HEK293T (cell line): ENCODE results near the gene THSD8.

Experiments used
- CTCF ChIA-PET: fragments of 350-600 bp; formaldehyde crosslinking; extraction: SDS; loops from one replicate; lab custom pipeline; 2021; ENCODE audit warnings: antibody characterized with exemption, inconsistent platforms; lab: Yijun Ruan, JAX
- POLR2A ChIA-PET: fragments of 350-600 bp; formaldehyde crosslinking; extraction: SDS; loops from one replicate; lab custom pipeline; 2020; ENCODE audit warnings: antibody characterized with exemption, inconsistent platforms; lab: Yijun Ruan, JAX
- DNase-seq: peaks from one replicate; pipeline ENCODE4 v3.0.0; 2012; ENCODE audit warnings: mixed read lengths; ENCODE audit errors: extremely low spot score
- ARNT ChIP-seq: fragments of 450-650 bp; IDR thresholded peaks from 2 replicates; pipeline ENCODE4 v1.6.1; 2017; ENCODE audit warnings: mild to moderate bottlenecking
- BHLHE40 ChIP-seq: fragments of 450-650 bp; IDR thresholded peaks from 2 replicates; pipeline ENCODE4 v1.6.1; 2016; ENCODE audit warnings: mild to moderate bottlenecking, moderate library complexity, borderline replicate concordance
- CTBP1 ChIP-seq: fragments of 450-650 bp; IDR thresholded peaks from 2 replicates; pipeline ENCODE4 v1.6.1; 2016; ENCODE audit warnings: borderline replicate concordance
- ELF4 ChIP-seq: fragments of 450-650 bp; IDR thresholded peaks from 2 replicates; pipeline ENCODE4 v1.6.1; 2017; ENCODE audit warnings: antibody characterized with exemption
- FOXA1 ChIP-seq: fragments of 450-650 bp; IDR thresholded peaks from 2 replicates; pipeline ENCODE4 v1.6.1; 2016; ENCODE audit warnings: mild to moderate bottlenecking
- FOXK2 ChIP-seq: fragments of 450-650 bp; IDR thresholded peaks from 2 replicates; pipeline ENCODE4 v1.6.1; 2016; ENCODE audit warnings: mild to moderate bottlenecking
- FOXM1 ChIP-seq: fragments of 450-650 bp; IDR thresholded peaks from 2 replicates; pipeline ENCODE4 v1.6.1; 2017; ENCODE audit warnings: mild to moderate bottlenecking, borderline replicate concordance
- HDGF ChIP-seq: fragments of 450-650 bp; IDR thresholded peaks from 2 replicates; pipeline ENCODE4 v1.6.1; 2017; ENCODE audit warnings: antibody characterized with exemption, borderline replicate concordance
- L3MBTL2 ChIP-seq: fragments of 450-650 bp; conservative IDR thresholded peaks from 2 replicates; pipeline ENCODE4 v1.6.1; 2016; ENCODE audit warnings: mild to moderate bottlenecking
- LEF1 ChIP-seq: fragments of 450-650 bp; IDR thresholded peaks from 2 replicates; pipeline ENCODE4 v1.6.1; 2017; ENCODE audit warnings: mild to moderate bottlenecking, borderline replicate concordance
- NFRKB ChIP-seq: fragments of 450-650 bp; IDR thresholded peaks from 2 replicates; pipeline ENCODE4 v1.6.1; 2016; ENCODE audit warnings: mild to moderate bottlenecking, moderate library complexity
- PKNOX1 ChIP-seq: fragments of 450-650 bp; IDR thresholded peaks from 2 replicates; pipeline ENCODE4 v1.6.1; 2016
- SP1 ChIP-seq: fragments of 450-650 bp; IDR thresholded peaks from 2 replicates; pipeline ENCODE4 v1.6.1; 2017
- SUZ12 ChIP-seq: fragments of 450-650 bp; IDR thresholded peaks from 2 replicates; pipeline ENCODE4 v1.6.1; 2016; ENCODE audit warnings: mild to moderate bottlenecking
- TARDBP ChIP-seq: fragments of 450-650 bp; IDR thresholded peaks from 2 replicates; pipeline ENCODE4 v1.6.1; 2016
- ZNF384 ChIP-seq: fragments of 450-650 bp; IDR thresholded peaks from 2 replicates; pipeline ENCODE4 v1.6.1; 2016

THSD8 gene

GRCh38 chr19:12833418-12833737, 31.5 kb downstream of the THSD8 start:
- ChIA-PET POLR2A (no interaction called here), CTCF (no interaction called here)
- no peak for TF ChIP-seq SUZ12
- TF ChIP-seq ARNT: no peak
- no peak for TF ChIP-seq TARDBP
- TF ChIP-seq FOXA1: no peak
- TF ChIP-seq FOXK2: no peak
- TF ChIP-seq LEF1: no peak
- no peak for TF ChIP-seq HDGF
- TF ChIP-seq NFRKB: no peak
- TF ChIP-seq ELF4: no peak
- DNase-seq: no peak

- POLR2A ChIA-PET: interaction anchor here (0.5 to 1.2 kb wide), 4 partner anchors 8 to 319 kb away, joined by 3 to 4 read pairs (median 3); partner anchors contain the start of genes RAD23A and RNASEH2A
- CTCF ChIA-PET: interaction anchor here (1.1 to 1.2 kb wide), 2 partner anchors 13 to 14 kb away, joined by 3 to 5 read pairs; no protein-coding TSS in a partner anchor
- TF ChIP-seq ELF4 (no peak), NFRKB (no peak), SP1 (no peak), SUZ12 (no peak), CTBP1 (no peak), FOXM1 (no peak), LEF1 (no peak), ARNT (no peak), ZNF384 (no peak), HDGF (no peak), TARDBP (no peak), FOXA1 (no peak), PKNOX1 (no peak), FOXK2 (no peak), L3MBTL2 (no peak)
- peak; percentile 70 for DNase-seq
Observed at GRCh38 chr19:12833738-12834565, 32.1 kb downstream of the THSD8 start.

- DNase-seq: no peak
- ChIA-PET CTCF (interaction anchor here (1.1 to 1.2 kb wide), 2 partner anchors 12 to 13 kb away, joined by 3 to 5 read pairs; no protein-coding TSS in a partner anchor), POLR2A (interaction anchor here (0.5 to 1.2 kb wide), 4 partner anchors 9 to 318 kb away, joined by 3 to 4 read pairs (median 3); partner anchors contain the start of genes RAD23A and RNASEH2A)
- no peak for TF ChIP-seq TARDBP
- TF ChIP-seq FOXK2: no peak
- TF ChIP-seq SP1: no peak
- no peak for TF ChIP-seq SUZ12
- TF ChIP-seq LEF1: no peak
Observed at GRCh38 chr19:12834566-12834943, 32.7 kb downstream of the THSD8 start, which contains the start of gene RTBDN. TSS of gene RTBDN (minus strand) at chr19:12834579. CDS start at chr19:12829979, 4,600 bp downstream.

- peak; percentile 61 for DNase-seq
- TF ChIP-seq TARDBP: no peak
- no peak for TF ChIP-seq FOXA1
- TF ChIP-seq L3MBTL2: no peak
- no peak for TF ChIP-seq BHLHE40
- TF ChIP-seq NFRKB: no peak
- no peak for TF ChIP-seq ARNT
- TF ChIP-seq LEF1: no peak
- TF ChIP-seq CTBP1: no peak
- no peak for TF ChIP-seq PKNOX1
- no peak for TF ChIP-seq HDGF
- POLR2A ChIA-PET: interaction anchor here (1.1 to 1.2 kb wide), 2 partner anchors 29 to 111 kb away, joined by 3 to 4 read pairs; partner anchors contain the start of genes RAD23A and RNASEH2A
- CTCF ChIA-PET: interaction anchor here (0.7 to 1.2 kb wide), 3 partner anchors 12 to 150 kb away, joined by 3 to 8 read pairs (median 5); no protein-coding TSS in a partner anchor
Observed at GRCh38 chr19:12834976-12835757, 33.3 kb downstream of the THSD8 start.

GRCh38 chr19:12836529-12836863, 34.6 kb downstream of the THSD8 start:
- ChIA-PET POLR2A (interaction anchor here (1.0 kb wide), 1 partner anchor 54 kb away, joined by 3 read pairs; the partner anchor contains the start of gene GCDH), CTCF (interaction anchor here (0.6 to 0.9 kb wide), 2 partner anchors 10 to 39 kb away, joined by 3 to 4 read pairs; no protein-coding TSS in a partner anchor)
- no peak for DNase-seq
- no peak for TF ChIP-seq CTBP1
- no peak for TF ChIP-seq FOXM1
- no peak for TF ChIP-seq ZNF384
- TF ChIP-seq SP1: no peak
- no peak for TF ChIP-seq PKNOX1

- TF ChIP-seq PKNOX1 (no peak), BHLHE40 (no peak), ARNT (no peak), ELF4 (no peak), SUZ12 (no peak), TARDBP (no peak), FOXA1 (no peak)
- CTCF ChIA-PET: interaction anchor here (0.6 to 1.0 kb wide), 4 partner anchors 9 to 72 kb away, joined by 3 to 4 read pairs (median 4); partner anchors contain the start of gene GCDH
- no peak for DNase-seq
- POLR2A ChIA-PET: interaction anchor here (1.0 kb wide), 1 partner anchor 53 kb away, joined by 3 read pairs; the partner anchor contains the start of gene GCDH
Observed at GRCh38 chr19:12837225-12837624, 35.4 kb downstream of the THSD8 start.
